ENCODE data around the gene ZMYM3.

- TF ChIP-seq CTCF (IDR thresholded peaks at IDR 0.05), result no peak
- TF ChIP-seq EP300 (IDR thresholded peaks at IDR 0.05), result no peak
- TF ChIP-seq POLR2A (IDR thresholded peaks at IDR 0.05), result no peak
- no peak for TF ChIP-seq POLR2AphosphoS5 (IDR thresholded peaks at IDR 0.05)
These were observed 25.8 kb downstream of the ZMYM3 start for GRCh38 chrX:71228063-71228642.
